ENCODE data around the gene ZNF862. TPM values are rescaled to one million over a fixed set of nuclear protein-coding genes. Genes with fewer than 3 reads are reported as not detected.
A peak's percentile ranks its signal among the peaks of the same experiment; 100 is the strongest.

ZNF862 gene
- total RNA-seq, 1 donor = 8.8 TPM

- TF ChIP-seq CTCF (IDR thresholded peaks at IDR 0.05; ENCODE audit: insufficient read depth, low read length) = no peak
- no peak overlapping the region for H3K4me3 ChIP-seq (ENCODE audit: low read depth, low read length)
- no peak for DNase-seq (ENCODE audit: low read depth)
Measured at GRCh38 chr7:149856583-149856982, 18.4 kb downstream of the ZNF862 start.

GRCh38 chr7:149859369-149859768 lies 21.2 kb downstream of the ZNF862 start:
- H3K4me3 ChIP-seq (ENCODE audit: low read depth, low read length) = no peak overlapping the region
- no peak for DNase-seq (ENCODE audit: low read depth)
- no peak for TF ChIP-seq CTCF (IDR thresholded peaks at IDR 0.05; ENCODE audit: insufficient read depth, low read length)

GRCh38 chr7:149859876-149860275 lies 21.7 kb downstream of the ZNF862 start:
- no peak overlapping the region for H3K4me3 ChIP-seq (ENCODE audit: low read depth, low read length)
- TF ChIP-seq CTCF (IDR thresholded peaks at IDR 0.05; ENCODE audit: insufficient read depth, low read length) = no peak
- DNase-seq (ENCODE audit: low read depth) = no peak

GRCh38 chr7:149860821-149861727 lies 22.9 kb downstream of the ZNF862 start:
- DNase-seq (ENCODE audit: low read depth) = no peak
- H3K4me3 ChIP-seq (ENCODE audit: low read depth, low read length) = no peak overlapping the region
- peak; percentile 31 for TF ChIP-seq CTCF (IDR thresholded peaks at IDR 0.05; ENCODE audit: insufficient read depth, low read length)

GRCh38 chr7:149861728-149862045 lies 23.5 kb downstream of the ZNF862 start:
- TF ChIP-seq CTCF (IDR thresholded peaks at IDR 0.05; ENCODE audit: insufficient read depth, low read length) = no peak
- DNase-seq (ENCODE audit: low read depth) = no peak
- H3K4me3 ChIP-seq (ENCODE audit: low read depth, low read length) = no peak overlapping the region

- no peak for TF ChIP-seq CTCF (IDR thresholded peaks at IDR 0.05; ENCODE audit: insufficient read depth, low read length)
- no peak for DNase-seq (ENCODE audit: low read depth)
- H3K4me3 ChIP-seq (ENCODE audit: low read depth, low read length) = no peak overlapping the region
Measured at GRCh38 chr7:149862156-149862555, 24.0 kb downstream of the ZNF862 start.

- TF ChIP-seq CTCF (IDR thresholded peaks at IDR 0.05; ENCODE audit: insufficient read depth, low read length) = no peak
- DNase-seq (ENCODE audit: low read depth) = no peak
Measured at GRCh38 chr7:149863500-149863899, 25.3 kb downstream of the ZNF862 start.

More at GRCh38 chr7:149863500-149863899, 25.3 kb downstream of the ZNF862 start:
- no peak overlapping the region for H3K4me3 ChIP-seq (ENCODE audit: low read depth, low read length)

All from fibroblast of the aortic adventitia (primary cell).